HG02885 (cell line): ENCODE data around the gene NME8.

Experiments
- ATAC-seq: cut with Tn5 transposase; IDR thresholded peaks from one replicate; pipeline ENCODE4 v1.9.1; 2021; ENCODE audit warnings: mild to moderate bottlenecking; ENCODE audit not compliant: unreplicated experiment, poor library complexity

NME8 gene

DNA sequence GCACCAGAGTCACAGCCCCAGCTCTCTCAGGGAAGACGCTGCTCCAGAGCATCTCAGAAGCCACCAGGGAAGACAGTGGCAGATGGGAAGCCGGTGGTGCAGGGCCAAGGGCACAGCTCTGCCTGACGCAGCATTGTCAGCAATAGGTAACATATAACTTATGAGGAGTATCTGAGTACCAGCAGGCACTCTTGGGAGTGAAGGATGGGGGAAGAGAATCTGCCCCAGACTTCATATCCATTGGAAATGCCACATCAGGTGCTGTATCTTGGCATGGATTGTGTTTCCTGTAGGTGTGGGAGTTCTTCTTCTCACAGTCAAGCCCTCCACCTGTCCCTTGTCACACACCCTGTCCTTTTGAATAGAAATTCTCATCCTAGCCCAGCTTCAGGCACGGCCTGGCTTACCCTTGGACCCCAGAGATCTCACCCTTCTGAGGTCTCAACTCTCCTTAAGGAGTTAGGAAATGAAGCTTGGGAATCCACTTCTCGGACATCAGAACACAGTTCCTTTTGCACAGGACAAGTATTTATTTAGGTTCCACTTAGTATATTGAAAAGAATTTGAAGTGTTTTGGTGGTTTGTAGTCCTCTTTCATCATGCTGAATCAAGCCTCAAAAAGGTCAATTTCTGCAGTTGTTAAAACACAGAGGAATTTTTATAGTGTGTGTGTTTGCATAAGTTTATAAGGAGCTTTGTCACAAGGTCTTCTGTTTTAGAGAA is 82.0 kb downstream of the NME8 start:
- no peak for ATAC-seq

DNA sequence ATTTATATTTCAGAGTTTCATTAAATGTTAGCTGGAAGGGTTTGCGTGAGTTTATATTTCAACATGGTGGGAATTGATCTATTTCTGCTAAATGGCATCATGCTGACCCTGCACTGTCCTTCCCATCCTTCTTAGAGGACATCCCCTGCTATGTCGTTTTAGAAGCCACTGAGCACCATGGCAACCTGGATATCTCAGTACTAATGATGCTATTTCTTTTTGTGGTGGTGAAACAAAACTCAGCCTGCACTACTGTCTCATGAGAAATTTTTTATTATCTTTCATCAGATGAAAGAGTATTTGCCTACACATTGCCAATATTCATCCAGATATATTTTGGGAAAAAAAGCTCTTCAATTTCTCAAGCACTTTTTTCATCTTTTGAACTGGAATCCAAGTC is 84.1 kb downstream of the NME8 start:
- ATAC-seq = no peak

DNA sequence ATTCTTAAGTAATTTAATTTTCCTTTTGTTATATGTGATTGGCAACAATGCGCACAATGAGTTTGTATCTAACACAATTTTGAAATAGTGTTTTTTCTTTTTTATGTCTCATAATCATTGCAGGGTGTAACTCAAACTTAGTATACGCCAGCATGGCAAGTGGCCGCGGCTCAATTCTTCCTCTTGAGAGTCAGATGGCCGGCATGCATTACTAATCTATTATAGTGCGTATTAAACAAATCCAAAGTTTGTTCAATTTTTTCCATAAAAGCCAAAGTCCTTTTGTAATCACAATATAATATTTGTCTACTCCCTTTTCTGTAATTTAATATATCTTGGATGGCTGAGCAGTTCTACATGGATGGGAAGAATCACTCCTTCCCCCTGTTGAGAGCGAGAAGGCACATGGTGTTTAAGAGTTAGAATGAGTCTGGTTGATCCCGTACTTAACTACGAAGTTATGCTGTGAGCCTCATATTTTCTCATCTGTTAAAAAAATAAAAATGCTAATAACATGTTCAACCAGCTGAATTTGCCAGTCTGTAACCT is 84.7 kb downstream of the NME8 start:
- no peak for ATAC-seq

DNA sequence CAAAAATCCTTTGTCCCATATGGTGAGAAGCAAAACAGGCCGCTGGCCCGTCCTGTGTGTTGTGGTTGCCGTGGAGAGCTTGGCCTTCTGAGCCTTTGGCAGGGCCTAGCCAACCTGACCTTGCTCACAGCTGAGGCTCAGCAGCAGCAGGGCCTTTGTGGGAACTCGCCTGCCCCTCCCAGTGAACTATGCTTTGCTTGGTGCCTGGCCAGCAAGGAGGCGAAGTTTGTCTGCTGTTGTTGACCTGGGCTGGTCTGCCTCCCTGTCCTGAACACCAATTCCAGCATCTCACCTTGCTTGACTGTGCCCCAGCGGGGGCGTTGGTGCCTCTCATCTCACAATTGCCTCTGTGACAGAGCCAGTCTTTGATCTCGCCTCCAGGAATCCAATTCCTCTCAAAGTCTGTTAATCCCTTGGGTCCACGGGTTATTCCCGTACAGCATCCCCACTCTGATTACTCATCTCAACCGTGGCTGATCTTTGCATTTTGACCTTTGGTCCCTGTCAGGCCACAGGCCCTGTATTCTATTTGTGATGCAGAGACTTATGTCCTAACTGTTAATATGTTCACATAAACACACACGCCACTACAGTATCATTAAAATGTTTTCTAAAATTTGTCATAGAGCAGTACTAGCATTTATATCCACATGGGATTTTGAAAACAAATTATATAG is 94.7 kb downstream of the NME8 start:
- ATAC-seq = no peak

GRCh38 chr7:37943905-37944736 is 95.7 kb downstream of the NME8 start:
- peak; percentile 36 for ATAC-seq

- no peak for ATAC-seq
Measured at GRCh38 chr7:37944737-37945054, 96.3 kb downstream of the NME8 start.

- no peak for ATAC-seq
Measured at GRCh38 chr7:37945336-37945735, 96.9 kb downstream of the NME8 start.

- no peak for ATAC-seq
Measured at GRCh38 chr7:37947138-37947940, 98.9 kb downstream of the NME8 start.

DNA sequence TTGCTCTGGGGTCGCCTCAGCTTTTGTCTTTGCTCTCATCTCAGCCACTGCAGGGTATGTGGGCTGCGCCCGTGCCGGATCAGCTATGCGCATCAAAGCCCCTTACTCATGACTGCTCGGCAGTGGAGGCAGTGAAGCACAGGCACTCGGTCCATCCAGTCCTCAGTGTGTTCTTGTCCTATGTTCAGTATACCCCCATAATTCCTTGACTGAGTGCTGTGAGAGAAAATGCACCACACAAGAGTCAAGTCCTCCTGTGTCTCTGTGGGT is 99.5 kb downstream of the NME8 start:
- ATAC-seq = no peak
